ENCODE results near the gene SLC6A20.

- no peak for TF ChIP-seq EZH2phosphoT487 (IDR thresholded peaks at IDR 0.05; ENCODE audit: borderline replicate concordance)
- TF ChIP-seq, protein P1, sequence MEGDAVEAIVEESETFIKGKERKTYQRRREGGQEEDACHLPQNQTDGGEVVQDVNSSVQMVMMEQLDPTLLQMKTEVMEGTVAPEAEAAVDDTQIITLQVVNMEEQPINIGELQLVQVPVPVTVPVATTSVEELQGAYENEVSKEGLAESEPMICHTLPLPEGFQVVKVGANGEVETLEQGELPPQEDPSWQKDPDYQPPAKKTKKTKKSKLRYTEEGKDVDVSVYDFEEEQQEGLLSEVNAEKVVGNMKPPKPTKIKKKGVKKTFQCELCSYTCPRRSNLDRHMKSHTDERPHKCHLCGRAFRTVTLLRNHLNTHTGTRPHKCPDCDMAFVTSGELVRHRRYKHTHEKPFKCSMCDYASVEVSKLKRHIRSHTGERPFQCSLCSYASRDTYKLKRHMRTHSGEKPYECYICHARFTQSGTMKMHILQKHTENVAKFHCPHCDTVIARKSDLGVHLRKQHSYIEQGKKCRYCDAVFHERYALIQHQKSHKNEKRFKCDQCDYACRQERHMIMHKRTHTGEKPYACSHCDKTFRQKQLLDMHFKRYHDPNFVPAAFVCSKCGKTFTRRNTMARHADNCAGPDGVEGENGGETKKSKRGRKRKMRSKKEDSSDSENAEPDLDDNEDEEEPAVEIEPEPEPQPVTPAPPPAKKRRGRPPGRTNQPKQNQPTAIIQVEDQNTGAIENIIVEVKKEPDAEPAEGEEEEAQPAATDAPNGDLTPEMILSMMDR (IDR thresholded peaks at IDR 0.05 in 2 of 3, conservative IDR thresholded peaks at IDR 0.05 in 1 of 3; ENCODE audit: borderline replicate concordance in 1 of 3, insufficient read depth in 1 of 3, low read depth in 2 of 3, low read length in 2 of 3): no peak
- TF ChIP-seq, protein P2, sequence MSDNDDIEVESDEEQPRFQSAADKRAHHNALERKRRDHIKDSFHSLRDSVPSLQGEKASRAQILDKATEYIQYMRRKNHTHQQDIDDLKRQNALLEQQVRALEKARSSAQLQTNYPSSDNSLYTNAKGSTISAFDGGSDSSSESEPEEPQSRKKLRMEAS (IDR thresholded peaks at IDR 0.05): peak; percentile 83; the same call in 1 of the 2 replicates
- TF ChIP-seq SIN3A (IDR thresholded peaks at IDR 0.05; ENCODE audit: low read depth): peak; percentile 93
- peak; percentile 86 for TF ChIP-seq SRF (IDR thresholded peaks at IDR 0.05; ENCODE audit: low read depth)
- peak; percentile 95 for TF ChIP-seq CEBPB (IDR thresholded peaks at IDR 0.05; ENCODE audit: low read depth)
- no peak for TF ChIP-seq EZH2 (IDR thresholded peaks at IDR 0.05)
Measured at GRCh38 chr3:45817831-45818522, 21.6 kb upstream of the SLC6A20 start.
